ENCODE data around the gene ZNF813.

Gene ZNF813

DNA sequence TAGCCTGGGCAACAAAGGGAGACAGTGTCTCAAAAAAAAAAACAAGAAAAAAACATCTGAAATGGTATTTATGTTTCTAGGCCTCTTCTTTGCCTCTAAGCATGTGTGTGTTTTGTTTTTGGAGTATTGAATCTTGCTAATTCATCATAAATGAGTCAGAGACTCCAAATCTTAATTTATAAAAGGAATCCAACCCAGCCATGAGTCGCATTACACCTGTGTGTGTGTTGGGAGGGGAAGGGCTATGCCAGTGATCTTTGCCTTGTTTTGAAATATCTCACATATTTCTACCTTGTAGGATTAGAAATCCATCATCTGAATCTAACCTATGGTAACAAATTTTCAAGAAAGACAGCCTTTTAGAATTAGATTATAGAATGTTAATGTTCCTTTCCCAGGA is 74.4 kb downstream of the ZNF813 start:
- H3K4me3 ChIP-seq (ENCODE audit: low read depth, low read length) = no peak overlapping the region
- no peak for DNase-seq (ENCODE audit: low read depth)
- TF ChIP-seq, protein P1, sequence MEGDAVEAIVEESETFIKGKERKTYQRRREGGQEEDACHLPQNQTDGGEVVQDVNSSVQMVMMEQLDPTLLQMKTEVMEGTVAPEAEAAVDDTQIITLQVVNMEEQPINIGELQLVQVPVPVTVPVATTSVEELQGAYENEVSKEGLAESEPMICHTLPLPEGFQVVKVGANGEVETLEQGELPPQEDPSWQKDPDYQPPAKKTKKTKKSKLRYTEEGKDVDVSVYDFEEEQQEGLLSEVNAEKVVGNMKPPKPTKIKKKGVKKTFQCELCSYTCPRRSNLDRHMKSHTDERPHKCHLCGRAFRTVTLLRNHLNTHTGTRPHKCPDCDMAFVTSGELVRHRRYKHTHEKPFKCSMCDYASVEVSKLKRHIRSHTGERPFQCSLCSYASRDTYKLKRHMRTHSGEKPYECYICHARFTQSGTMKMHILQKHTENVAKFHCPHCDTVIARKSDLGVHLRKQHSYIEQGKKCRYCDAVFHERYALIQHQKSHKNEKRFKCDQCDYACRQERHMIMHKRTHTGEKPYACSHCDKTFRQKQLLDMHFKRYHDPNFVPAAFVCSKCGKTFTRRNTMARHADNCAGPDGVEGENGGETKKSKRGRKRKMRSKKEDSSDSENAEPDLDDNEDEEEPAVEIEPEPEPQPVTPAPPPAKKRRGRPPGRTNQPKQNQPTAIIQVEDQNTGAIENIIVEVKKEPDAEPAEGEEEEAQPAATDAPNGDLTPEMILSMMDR (IDR thresholded peaks at IDR 0.05; ENCODE audit: low read depth, low read length) = no peak
- TF ChIP-seq MYC (IDR thresholded peaks at IDR 0.05; ENCODE audit: low read depth, low read length) (no peak), MAX (IDR thresholded peaks at IDR 0.05; ENCODE audit: low read depth, low read length) (no peak), POLR2A (IDR thresholded peaks at IDR 0.05; ENCODE audit: extremely low read depth, insufficient read length) (no peak)

DNA sequence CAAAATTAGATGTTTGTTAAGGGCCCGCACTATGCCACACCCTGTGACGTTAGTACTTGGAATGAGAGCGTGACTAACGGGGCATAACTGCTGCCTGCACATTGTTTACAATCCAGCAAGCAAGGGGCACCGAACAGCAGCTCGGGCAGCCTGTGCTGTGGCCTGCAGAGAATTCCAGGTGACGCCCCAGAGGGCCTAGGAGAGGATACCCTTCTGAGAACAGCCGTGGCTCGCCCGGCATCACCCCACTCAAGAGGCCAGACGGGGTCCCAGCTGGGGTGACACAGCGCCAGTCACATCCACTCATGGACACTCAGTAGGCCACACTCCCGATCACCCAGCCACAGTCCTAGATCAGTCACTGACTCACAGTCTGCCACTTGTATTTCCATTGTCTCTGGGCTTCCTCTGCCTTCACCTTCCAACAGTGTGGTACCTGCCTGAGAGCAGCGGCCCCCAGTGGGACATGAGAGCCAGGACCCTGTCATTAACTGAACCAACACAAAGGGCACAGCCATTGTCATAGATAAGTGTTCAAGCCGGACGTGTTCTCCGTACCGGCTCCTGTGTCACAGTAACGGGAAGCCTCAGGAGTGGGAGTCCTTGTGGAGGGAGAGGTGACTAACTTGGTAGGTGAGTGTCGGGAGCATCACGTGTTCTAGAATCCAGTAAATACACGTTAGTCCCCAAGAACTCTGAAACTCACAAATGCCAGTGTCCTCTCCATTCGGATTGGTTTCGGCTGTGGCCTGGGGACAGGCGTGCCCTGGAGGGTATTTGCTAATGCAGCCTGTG is 77.9 kb downstream of the ZNF813 start:
- TF ChIP-seq, protein P1 (IDR thresholded peaks at IDR 0.05; ENCODE audit: low read depth, low read length) = no peak
- TF ChIP-seq MYC (IDR thresholded peaks at IDR 0.05; ENCODE audit: low read depth, low read length) (no peak), MAX (IDR thresholded peaks at IDR 0.05; ENCODE audit: low read depth, low read length) (no peak)
- H3K4me3 ChIP-seq (ENCODE audit: low read depth, low read length) = no peak overlapping the region
- DNase-seq (ENCODE audit: low read depth) = no peak

All from NB4 (cell line).